Fibroblast of lung (primary cell): Measurements from ENCODE around the gene HSD17B12.

Experiments used
- EZH2 ChIP-seq: IDR thresholded peaks from 2 replicates; pipeline ENCODE4 v1.5.1; 2012; ENCODE audit warnings: low read length, control low read depth, mild to moderate bottlenecking; ENCODE audit errors: missing control alignments
- TF ChIP-seq, protein P1 (sequence below), 2 donors: IDR thresholded peaks in 1 of 2; conservative IDR thresholded peaks in 1 of 2; 1 replicate in 1 of 2; 2 replicates in 1 of 2; pipeline ENCODE4 v1.5.1; 2011 to 2012; ENCODE audit warnings: low read length in 2 of 2, control low read depth in 1 of 2, inconsistent platforms in 1 of 2, low read depth in 1 of 2, mild to moderate bottlenecking in 1 of 2

DNA sequence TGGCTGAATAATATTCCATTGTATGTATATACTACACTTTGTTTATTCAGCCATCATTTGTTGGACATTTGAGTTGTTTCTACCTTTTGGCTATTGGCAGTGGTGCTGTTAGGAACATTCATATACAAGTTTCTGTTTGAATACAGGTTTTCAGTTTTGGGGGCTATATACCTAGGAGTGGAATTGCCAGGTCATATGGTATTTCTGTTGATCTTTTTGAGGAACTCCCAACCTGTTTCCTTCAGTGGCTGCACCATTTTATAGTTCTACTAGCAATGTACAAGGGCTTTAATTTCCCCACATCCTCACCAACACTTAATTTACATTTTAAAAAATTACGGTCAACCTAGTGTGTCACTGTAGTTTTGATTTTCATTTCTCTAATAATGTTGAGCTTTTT, 54.6 kb downstream of the HSD17B12 start:
- TF ChIP-seq, protein P1, sequence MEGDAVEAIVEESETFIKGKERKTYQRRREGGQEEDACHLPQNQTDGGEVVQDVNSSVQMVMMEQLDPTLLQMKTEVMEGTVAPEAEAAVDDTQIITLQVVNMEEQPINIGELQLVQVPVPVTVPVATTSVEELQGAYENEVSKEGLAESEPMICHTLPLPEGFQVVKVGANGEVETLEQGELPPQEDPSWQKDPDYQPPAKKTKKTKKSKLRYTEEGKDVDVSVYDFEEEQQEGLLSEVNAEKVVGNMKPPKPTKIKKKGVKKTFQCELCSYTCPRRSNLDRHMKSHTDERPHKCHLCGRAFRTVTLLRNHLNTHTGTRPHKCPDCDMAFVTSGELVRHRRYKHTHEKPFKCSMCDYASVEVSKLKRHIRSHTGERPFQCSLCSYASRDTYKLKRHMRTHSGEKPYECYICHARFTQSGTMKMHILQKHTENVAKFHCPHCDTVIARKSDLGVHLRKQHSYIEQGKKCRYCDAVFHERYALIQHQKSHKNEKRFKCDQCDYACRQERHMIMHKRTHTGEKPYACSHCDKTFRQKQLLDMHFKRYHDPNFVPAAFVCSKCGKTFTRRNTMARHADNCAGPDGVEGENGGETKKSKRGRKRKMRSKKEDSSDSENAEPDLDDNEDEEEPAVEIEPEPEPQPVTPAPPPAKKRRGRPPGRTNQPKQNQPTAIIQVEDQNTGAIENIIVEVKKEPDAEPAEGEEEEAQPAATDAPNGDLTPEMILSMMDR (conservative IDR thresholded peaks at IDR 0.05 in 1 of 2, IDR thresholded peaks at IDR 0.05 in 1 of 2; ENCODE audit: low read depth in 1 of 2, low read length in 2 of 2) = no peak
- TF ChIP-seq EZH2 = no peak
